ENCODE data around the gene WDR74.
"Not testable (repeated sequence)": the region's sequence is repeated elsewhere in the genome, so short reads cannot be mapped to it uniquely, and the experiment has no call there.

WDR74 gene

GRCh38 chr11:62839050-62839945 is at the start of gene WDR74:
TSS of gene WDR74 (minus strand) at chr11:62839590. CDS start at chr11:62839570, 20 bp downstream.
- peak; percentile 98 for DNase-seq (ENCODE audit: low spot score)

DNA sequence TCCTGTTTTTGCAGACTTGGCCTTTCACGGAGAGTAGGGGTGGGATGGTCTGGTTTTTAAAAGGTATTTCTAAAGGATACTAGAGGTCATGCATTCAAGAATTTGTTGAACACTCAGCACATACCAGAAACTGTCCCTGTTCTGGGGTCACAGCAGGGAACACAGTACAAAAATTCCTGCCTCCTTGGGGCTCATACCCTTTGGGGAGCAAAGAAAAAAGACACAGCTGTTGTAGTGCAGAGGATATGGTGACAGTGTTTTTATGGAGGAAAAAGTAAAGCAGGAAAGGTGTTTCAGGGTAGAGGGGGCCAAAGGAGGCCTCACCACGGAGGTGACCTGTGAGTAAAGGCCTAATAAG is 49.7 kb upstream of the WDR74 start:
- DNase-seq (ENCODE audit: low spot score), result no peak

DNA sequence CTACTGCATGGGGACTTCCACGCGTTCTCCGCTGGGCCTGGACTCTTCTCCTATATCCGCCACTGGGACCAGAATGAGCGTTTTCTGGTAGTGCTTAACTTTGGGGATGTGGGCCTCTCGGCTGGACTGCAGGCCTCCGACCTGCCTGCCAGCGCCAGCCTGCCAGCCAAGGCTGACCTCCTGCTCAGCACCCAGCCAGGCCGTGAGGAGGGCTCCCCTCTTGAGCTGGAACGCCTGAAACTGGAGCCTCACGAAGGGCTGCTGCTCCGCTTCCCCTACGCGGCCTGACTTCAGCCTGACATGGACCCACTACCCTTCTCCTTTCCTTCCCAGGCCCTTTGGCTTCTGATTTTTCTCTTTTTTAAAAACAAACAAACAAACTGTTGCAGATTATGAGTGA is 49.0 kb upstream of the WDR74 start:
- DNase-seq (ENCODE audit: low spot score), result no peak

DNA sequence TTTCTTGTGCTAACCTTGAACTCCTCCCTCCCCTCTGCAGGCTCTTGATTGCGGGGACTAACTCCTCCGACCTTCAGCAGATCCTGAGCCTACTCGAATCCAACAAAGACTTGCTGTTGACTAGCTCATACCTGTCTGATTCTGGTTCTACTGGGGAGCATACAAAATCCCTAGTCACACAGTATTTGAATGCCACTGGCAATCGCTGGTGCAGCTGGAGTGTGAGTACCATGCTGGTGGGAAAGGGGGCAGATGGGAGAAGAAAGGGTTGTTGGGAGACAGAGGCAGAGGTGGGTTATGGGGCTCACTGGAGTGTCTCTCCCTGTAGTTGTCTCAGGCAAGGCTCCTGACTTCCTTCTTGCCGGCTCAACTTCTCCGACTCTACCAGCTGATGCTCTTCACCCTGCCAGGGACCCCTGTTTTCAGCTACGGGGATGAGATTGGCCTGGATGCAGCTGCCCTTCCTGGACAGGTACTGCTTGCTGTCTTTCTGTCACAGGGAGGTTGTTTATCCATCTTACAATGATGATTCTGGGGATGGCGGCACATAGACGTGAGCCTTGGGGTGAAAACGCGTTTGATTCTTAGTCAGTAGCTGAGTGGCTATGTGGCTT is 45.9 kb upstream of the WDR74 start:
- DNase-seq (ENCODE audit: low spot score), result no peak

DNA sequence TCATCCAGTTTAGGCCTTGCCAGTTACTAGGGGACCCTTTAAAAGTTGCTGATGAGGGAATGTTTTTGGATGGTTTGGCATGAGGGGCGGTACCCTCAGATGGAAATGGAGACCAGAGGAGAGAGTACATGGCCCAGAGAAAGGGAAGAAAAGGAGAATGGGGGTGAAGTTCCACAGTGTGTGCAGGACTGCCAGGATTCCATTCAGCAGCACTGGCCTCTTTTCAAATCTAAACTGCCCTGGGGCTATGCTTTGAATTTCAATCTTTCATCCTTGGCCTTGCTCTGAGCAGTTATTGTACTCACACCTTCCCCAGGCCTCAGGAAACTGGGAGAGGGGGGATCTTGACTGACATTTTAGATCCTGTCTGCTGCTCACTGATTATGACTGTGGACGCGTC is 44.3 kb upstream of the WDR74 start:
- peak; percentile 62 for DNase-seq (ENCODE audit: low spot score)

GRCh38 chr11:62882788-62883501 is 43.6 kb upstream of the WDR74 start:
- no peak for DNase-seq (ENCODE audit: low spot score)

DNA sequence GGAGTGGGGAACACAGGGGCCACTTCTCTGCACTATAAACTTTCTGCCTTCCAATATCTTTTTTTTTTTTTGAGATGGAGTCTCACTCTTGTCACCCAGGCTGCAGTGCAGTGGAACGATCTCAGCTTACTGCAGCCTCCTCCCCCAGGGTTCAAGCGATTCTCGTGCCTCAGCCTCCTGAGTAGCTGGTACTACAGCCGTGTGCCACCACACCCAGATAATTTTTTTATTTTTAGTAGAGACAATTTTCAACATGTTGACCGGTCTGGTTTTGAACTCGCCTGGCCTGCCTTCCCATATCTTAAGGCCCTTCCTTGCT is 43.0 kb upstream of the WDR74 start:
- no peak for DNase-seq (ENCODE audit: low spot score)

GRCh38 chr11:62881579-62882430 is 42.4 kb upstream of the WDR74 start:
- peak; percentile 89 for DNase-seq (ENCODE audit: low spot score)

- peak; percentile 92 for DNase-seq (ENCODE audit: low spot score)
Measured at GRCh38 chr11:62880803-62881578, 41.6 kb upstream of the WDR74 start, which contains the start of gene SLC3A2. TSS of gene SLC3A2 (plus strand) at chr11:62880896. CDS start at chr11:62881024, 128 bp downstream.

DNA sequence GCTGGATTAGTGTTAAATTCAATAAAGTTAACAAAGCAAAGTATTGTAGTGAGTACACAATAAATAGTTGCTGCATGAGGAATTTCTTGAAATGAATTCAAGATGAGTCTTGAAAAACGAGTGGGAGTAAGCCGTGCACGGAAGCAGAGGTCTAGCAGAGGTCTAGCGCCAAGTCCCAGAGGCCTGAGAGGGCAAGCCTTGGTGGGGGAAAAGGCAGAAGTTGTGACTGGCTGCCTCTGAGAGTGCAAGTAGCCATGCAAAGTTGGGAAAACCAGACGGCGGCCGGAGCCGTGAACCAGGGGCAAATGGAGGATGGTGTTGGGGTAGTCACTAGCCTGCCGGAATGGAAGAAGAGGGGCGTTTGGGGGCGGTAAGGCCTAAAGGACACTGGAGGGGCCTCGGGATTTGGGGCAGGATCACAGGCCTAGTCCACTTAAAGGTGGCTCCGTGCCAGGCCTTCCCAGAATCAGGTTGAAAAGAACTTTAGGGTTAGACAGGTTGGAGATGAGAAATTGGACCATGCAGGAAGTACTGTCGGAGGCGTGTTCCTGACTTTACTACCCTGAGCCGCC is 40.9 kb upstream of the WDR74 start:
- DNase-seq (ENCODE audit: low spot score), result peak; percentile 57

DNA sequence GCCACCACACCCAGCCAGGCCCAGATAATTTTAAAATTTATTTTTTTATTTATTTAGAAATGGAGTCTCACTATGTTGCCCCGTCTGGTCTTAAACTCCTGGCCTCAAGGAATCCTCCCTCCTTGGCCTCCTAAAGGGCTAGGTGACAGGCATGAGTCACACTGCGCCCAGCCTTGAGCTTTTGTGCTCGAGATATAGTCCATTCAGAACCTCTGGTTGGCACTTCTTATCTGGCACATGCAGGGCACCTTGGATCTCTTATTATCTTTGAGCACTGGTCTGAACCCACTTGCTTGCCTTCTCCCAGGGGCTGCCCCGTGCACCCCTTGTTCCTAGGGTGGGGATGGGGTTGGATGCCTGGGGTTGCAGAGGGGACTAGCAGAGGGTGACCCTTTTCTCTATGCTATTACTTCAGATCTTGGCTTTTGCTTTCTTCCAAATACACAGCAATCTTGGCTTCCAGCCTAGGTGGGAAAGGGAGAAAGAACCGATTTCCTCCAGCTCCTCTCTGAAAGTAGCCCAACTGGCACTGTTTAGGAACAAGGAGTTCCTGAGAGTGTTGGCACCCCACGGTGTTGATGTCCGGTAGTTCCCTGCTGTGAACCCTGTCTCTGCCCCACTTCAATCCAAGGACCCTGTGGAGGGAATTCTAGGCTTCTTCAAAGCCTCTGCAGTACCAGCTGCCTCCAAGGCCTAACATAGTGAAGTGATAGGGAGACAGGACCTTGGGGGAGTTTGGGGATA is 40.0 kb upstream of the WDR74 start:
- peak; percentile 43 for DNase-seq (ENCODE audit: low spot score)

DNA sequence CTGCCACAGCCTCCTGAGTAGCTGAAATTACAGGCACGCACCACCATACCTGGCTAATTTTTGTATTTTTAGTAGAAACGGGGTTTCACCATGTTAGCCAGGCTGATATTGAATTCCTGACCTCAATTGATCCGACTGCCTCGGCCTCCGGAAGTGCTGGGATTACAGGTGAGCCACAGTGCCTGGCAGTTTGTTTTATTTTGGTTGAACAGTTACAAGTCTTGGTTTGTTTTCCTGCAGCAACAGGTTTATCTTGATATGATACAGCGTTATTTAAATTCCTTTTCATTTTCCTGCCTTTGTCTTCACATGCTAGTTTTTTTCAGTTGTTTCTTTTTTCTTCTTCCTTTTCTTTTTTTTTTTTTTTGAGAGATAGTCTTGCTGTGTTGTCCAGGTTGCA is 37.3 kb upstream of the WDR74 start:
- DNase-seq (ENCODE audit: low spot score), result no peak

DNA sequence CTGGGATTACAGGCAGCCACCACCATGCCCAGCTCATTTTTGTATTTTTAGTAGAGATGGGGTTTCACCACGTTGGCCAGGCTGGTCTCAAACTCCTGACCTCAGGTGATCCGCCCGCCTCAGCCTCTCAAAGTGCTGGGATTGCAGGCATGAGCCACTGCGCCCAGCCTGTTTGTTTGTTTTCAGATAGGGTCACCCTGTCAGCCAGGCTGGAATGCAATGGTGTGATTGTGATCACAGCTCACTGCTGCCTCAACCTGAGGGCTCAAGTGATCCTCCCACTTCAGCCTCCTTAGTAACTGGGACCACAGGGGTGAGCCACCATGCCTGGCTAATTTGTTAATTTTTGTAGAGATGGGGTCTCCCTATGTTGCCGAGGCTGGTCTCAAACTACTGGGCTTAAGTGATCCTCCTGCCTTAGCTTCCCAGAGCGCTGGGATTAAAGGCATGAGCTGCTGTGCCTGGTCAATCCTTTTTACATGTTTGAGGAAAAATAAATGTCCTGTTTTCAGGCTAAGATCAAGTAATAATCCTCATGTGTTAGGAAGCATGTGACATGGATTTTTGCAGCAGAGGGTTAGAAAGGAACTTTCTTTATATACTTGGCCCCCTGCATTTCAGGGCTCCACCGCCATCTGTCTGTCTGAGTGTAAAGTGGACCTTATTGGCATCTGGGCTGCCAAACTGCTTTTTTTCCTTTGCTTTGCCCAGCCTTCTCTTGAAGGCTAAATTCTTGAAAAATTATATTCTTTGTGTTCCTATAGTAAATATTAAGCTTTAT is 36.5 kb upstream of the WDR74 start:
- no peak for DNase-seq (ENCODE audit: low spot score)

DNA sequence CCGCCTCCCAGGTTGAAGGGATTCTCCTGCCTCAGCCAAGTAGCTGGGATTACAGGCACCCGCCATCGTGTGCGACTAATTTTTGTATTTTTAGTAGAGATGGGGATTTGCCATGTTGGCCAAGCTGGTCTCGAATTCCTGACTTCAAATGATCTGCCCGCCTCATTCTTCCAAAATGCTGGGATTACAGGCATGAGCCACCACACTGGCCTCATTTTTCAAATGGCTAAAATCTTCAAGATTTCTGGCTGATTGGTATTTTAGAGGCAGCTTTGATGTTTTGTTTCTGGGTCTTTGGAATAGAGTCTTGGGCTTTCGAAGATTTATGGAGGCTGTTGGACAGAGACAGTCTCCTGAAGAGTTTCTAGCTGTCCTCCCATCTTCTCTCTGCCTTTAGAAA is 35.5 kb upstream of the WDR74 start:
- DNase-seq (ENCODE audit: low spot score), result no peak

GRCh38 chr11:62865635-62866034 is 26.2 kb upstream of the WDR74 start:
- DNase-seq (ENCODE audit: low spot score), result no peak

DNA sequence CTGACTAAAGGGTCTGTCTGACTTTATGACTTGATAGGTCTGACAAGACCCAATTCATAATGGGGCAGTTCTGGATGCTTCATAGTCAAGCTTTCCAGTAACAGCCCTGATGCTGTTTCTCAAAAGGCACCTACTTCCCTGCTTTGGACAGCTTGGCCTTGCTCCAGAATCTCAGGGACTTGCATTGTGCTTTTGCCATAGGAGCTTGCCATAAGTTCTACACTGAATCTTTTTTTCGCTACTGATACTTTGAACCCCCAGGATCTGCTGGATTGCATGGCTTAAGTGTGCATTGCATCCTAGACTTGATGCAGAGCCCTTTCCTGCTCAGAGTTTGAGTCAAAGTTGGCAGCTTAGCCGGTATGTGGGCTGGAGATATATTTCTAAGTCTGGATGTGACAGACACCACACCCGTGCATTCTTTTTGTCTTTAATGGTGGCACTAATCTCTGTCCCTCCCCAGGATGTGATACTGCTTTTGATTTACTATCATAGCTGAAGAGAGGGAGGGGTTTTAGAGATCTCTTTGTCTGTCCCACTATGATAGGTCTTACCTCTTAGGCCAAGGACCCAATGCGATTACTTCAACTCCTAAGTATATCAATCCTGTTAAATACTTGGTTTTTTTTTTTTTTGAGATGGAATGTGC is 24.4 kb upstream of the WDR74 start:
- no peak for DNase-seq (ENCODE audit: low spot score)

GRCh38 chr11:62861564-62862192 is 22.3 kb upstream of the WDR74 start:
- DNase-seq (ENCODE audit: low spot score), result not testable (repeated sequence)

DNA sequence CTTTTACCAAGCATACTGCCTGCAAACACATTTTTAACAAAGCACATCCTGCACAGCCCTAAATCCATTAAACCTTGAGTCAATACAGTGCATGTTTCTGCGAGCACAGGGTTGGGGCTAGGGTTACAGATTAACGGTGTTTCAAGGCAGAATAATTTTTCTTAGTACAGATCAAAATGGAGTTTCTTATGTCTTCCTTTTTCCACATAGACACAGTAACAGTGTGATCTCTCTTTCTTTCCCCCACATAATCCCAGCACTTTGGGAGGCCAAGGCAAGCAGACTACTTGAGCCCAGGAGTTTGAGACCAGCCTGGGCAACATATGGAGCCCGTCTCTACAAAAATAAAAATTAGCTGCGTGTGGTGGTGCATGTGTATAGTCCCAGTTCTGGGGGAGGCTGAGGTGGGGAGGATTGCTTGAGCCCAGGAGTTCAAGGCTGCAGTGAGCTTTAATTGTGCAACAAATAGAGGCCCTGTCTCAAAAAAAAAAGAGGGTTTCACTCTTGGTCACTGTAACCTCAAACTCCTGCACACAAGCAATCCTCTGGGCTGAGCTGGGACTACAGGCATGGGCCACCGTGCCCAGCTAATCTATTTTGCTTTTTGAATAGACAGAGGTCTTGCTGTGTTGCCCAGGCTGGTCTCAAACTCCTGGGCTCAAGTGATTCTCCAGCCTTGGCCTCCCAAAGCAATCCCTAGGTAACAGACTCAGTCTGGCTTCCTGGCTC is 21.6 kb upstream of the WDR74 start:
- no peak for DNase-seq (ENCODE audit: low spot score)

Data from Ammon's horn (tissue), 1 donor.